T-helper 1 cell (primary cell): ENCODE data around the gene MXRA8.

Experiments
- DNase-seq, 5 donors: peaks; one replicate each; pipeline ENCODE4 v3.0.0-alpha.2; 2012 to 2020

Gene MXRA8

DNA sequence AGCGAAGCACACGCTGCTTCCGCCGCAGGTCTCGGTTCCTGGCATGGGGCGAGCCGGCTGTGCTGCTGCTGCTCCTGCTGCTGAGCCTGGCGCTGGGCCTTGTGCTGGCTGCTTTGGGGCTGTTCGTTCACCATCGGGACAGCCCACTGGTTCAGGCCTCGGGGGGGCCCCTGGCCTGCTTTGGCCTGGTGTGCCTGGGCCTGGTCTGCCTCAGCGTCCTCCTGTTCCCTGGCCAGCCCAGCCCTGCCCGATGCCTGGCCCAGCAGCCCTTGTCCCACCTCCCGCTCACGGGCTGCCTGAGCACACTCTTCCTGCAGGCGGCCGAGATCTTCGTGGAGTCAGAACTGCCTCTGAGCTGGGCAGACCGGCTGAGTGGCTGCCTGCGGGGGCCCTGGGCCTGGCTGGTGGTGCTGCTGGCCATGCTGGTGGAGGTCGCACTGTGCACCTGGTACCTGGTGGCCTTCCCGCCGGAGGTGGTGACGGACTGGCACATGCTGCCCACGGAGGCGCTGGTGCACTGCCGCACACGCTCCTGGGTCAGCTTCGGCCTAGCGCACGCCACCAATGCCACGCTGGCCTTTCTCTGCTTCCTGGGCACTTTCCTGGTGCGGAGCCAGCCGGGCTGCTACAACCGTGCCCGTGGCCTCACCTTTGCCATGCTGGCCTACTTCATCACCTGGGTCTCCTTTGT, 24.7 kb downstream of the MXRA8 start:
- no peak for DNase-seq

DNA sequence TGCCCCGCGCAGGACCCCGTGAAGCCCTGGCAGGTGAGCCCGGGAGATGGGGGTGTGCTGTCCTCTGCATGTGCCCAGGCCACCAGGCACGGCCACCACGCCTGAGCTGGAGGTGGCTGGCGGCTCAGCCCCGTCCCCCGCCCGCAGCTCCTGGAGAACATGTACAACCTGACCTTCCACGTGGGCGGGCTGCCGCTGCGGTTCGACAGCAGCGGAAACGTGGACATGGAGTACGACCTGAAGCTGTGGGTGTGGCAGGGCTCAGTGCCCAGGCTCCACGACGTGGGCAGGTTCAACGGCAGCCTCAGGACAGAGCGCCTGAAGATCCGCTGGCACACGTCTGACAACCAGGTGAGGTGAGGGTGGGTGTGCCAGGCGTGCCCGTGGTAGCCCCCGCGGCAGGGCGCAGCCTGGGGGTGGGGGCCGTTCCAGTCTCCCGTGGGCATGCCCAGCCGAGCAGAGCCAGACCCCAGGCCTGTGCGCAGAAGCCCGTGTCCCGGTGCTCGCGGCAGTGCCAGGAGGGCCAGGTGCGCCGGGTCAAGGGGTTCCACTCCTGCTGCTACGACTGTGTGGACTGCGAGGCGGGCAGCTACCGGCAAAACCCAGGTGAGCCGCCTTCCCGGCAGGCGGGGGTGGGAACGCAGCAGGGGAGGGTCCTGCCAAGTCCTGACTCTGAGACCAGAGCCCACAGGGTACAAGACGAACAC, 25.4 kb downstream of the MXRA8 start:
- DNase-seq: no peak

DNA sequence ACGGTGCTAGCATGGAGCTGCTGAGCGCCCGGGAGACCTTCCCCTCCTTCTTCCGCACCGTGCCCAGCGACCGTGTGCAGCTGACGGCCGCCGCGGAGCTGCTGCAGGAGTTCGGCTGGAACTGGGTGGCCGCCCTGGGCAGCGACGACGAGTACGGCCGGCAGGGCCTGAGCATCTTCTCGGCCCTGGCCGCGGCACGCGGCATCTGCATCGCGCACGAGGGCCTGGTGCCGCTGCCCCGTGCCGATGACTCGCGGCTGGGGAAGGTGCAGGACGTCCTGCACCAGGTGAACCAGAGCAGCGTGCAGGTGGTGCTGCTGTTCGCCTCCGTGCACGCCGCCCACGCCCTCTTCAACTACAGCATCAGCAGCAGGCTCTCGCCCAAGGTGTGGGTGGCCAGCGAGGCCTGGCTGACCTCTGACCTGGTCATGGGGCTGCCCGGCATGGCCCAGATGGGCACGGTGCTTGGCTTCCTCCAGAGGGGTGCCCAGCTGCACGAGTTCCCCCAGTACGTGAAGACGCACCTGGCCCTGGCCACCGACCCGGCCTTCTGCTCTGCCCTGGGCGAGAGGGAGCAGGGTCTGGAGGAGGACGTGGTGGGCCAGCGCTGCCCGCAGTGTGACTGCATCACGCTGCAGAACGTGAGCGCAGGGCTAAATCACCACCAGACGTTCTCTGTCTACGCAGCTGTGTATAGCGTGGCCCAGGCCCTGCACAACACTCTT, 26.2 kb downstream of the MXRA8 start:
- no peak for DNase-seq

DNA sequence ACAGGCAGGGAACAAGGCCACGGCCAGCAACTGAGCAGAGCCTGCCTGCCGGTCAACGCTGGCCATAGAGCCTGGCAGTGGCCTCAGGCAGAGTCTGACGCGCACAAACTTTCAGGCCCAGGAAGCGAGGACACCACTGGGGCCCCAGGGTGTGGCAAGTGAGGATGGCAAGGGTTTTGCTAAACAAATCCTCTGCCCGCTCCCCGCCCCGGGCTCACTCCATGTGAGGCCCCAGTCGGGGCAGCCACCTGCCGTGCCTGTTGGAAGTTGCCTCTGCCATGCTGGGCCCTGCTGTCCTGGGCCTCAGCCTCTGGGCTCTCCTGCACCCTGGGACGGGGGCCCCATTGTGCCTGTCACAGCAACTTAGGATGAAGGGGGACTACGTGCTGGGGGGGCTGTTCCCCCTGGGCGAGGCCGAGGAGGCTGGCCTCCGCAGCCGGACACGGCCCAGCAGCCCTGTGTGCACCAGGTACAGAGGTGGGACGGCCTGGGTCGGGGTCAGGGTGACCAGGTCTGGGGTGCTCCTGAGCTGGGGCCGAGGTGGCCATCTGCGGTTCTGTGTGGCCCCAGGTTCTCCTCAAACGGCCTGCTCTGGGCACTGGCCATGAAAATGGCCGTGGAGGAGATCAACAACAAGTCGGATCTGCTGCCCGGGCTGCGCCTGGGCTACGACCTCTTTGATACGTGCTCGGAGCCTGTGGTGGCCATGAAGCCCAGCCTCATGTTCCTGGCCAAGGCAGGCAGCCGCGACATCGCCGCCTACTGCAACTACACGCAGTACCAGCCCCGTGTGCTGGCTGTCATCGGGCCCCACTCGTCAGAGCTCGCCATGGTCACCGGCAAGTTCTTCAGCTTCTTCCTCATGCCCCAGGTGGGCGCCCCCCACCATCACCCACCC, 27.0 kb downstream of the MXRA8 start, which contains the start of gene TAS1R3:
TSS of gene TAS1R3 (plus strand) at position 213 of the 898 bp plus-strand sequence. CDS start at position 279, 66 bp downstream.
- no peak for DNase-seq

DNA sequence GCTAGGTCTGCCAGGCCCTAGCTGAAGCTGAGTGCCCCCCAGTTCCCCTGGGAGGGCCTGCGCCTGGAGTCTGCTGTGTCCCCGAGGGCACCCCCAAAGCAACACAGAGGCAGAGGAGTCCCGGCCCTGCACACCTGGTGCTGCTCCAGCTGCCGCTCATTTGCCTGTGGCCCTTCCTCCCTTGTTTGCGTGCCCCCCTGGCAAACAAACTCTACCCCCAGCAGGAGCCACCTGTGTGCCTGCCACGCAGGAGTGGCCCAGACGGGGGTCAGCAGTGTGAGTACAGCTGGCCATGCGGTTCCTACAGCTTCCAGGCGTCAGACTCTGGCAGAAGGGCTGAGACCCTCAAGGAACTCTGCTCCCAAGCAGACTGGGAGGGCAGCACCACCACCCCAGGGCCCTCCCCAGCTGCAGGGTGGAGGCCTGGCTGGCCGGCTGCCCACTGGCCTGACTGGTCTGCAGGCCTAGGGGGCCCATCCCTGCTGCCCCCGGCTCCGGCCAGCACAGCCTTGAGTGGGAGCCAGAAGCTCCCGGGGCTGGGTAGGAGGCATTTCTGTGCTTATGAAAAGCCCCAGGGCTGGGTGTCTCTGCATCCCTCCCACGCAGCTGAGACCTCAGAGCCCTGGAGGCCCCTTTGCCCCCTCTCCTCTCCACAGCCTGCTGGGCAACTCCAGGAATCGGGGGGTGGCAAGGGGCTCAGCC, 27.8 kb downstream of the MXRA8 start:
- no peak for DNase-seq

DNA sequence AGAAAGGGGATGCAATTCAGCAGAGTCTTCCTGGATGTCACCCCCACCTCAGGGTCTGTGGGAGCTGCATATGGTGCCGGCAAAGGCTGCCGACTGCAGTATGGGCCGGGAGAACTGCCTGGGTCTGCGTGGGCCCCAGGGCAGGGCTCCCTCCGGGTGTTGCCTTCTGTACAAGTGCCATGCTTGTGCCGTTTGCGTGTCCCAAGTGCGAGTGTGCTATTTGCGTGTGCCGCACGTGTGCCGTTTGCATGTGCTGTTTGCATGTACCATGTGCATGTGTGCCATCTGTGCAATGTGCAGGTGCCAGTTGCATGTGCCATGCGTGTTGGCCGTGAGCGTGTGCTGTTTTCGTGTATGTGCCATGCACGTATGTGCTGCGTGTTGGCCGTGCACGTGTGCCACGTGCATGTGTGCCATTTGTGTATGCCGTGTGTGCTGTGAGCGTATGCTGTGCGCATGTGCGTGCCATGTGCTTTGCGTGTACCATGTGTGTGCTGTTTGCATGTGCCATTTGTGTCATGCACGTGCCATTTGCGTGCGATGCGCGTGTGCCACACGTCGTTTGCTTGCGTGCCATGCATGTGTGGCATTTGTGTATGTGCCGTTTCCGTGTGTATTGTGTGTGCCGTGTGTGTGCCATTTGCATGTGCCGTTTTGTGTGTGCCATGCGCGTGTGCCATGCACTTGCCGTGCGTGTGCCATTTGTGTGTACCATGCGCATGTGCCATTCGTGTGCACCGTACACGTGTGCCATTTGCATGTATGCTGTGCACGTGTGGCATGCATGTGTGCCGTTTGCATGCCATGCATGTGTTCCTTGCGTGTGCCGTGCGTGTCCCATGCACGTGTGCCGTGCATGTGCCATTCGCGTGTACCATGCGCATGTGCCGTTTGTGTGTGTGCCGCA, 28.8 kb downstream of the MXRA8 start:
- DNase-seq: no peak

DNA sequence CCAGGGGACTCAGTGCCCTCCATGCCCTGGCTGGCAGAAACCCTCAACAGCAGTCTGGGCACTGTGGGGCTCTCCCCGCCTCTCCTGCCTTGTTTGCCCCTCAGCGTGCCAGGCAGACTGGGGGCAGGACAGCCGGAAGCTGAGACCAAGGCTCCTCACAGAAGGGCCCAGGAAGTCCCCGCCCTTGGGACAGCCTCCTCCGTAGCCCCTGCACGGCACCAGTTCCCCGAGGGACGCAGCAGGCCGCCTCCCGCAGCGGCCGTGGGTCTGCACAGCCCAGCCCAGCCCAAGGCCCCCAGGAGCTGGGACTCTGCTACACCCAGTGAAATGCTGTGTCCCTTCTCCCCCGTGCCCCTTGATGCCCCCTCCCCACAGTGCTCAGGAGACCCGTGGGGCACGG, 30.1 kb downstream of the MXRA8 start:
- DNase-seq: no peak

DNA sequence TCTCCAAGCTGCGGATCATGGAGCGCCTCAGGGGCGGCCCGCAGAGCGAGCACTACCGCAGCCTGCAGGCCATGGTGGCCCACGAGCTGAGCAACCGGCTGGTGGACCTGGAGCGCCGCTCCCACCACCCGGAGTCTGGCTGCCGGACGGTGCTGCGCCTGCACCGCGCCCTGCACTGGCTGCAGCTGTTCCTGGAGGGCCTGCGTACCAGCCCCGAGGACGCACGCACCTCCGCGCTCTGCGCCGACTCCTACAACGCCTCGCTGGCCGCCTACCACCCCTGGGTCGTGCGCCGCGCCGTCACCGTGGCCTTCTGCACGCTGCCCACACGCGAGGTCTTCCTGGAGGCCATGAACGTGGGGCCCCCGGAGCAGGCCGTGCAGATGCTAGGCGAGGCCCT, 31.1 kb downstream of the MXRA8 start:
- DNase-seq: no peak

DNA sequence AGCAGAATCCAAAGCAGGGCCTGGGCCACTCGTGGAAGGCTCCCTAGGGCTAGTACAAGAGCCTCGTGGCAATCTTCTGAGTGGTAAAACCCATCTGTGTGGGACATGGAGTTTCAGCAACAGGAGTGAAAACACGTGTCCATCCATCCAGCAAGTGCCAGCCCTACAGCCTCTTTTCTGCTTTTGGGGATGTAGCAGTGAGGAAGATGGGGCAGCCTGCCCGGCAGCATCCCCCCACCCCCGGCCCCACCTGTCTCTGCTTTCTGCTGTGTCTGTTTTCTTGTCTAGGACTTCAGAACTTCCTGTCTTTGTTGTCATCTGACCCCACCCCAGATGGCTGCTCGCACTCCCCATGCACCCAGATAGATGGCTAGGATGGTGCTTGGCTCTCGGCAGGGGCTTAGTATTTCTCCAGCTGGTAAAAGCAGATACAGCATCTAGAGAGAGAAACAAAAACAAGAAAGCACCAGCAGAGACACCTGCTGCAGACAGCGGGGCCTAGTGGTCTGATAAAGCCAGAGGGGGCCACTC, 32.2 kb downstream of the MXRA8 start:
- no peak for DNase-seq

DNA sequence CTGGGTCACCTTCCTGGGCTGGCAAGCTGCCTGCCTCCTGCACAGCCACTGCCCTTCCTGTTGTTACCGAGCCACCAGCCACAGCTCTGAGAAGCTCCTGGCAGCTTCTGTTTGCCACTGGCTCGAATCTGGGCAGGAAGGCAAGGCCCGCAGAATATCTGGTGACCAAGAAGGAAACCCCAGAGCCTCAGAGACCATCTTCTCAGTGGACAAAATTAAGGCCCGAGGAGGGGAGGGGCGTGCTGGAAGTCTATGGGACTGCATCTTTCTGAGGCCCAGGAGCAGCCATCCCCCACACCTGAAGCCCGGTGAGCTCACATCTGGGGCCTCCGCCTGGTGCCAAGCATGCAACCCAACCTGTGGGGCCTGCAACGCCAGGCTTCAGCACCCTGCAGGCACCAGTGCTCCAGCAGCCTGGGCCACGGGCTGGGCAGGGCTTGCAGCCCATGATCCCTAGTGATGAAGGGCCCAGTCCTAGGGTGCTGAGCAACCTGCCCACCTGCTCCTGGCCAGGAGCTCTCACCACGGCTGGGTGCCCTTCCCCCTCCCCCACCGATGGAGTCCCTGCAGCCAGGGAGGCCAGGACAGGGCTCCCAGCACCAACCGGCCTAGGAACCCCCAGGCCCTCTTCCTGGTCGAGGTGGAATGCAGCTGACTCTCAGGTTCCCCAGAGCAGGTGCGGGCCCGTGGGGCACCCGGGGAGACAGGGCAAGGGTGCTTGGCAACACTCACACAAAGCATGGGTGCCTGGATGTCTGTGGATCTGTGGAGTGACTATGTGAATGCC, 32.9 kb downstream of the MXRA8 start:
- no peak for DNase-seq

DNA sequence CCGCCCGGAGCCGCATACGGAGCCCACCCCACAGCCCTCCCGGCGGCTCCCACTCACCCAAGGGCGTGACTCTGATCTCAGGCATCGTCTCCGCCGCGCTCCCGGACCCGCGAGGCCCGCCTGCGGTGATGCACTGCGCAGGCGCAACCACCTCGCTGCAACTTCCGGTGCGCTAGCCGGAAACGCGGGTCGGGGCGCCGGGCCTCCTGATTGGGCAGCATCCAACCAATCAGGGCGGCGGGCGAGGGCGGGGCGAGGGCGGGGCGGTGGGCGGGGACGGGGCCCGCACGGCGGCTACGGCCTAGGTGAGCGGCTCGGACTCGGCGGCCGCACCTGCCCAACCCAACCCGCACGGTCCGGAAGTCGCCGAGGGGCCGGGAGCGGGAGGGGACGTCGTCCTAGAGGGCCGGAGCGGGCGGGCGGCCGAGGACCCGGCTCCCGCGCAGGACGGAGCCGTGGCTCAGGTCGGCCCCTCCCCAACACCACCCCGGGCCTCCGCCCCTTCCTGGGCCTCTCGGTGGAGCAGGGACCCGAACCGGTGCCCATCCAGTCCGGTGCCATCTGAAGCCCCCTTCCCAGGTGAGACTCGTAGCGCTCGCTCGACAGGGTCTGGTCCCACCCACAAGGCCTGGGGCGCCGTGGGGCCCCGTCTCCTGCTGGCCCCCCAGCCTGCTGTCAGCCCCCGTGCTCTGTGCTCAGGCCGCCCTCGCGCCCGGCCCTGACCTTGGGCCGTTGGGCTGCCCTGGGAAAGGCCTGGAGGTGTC, 33.6 kb downstream of the MXRA8 start, which contains the start of the genes CPTP and INTS11:
TSS of gene CPTP (plus strand) at position 279 of the 764 bp plus-strand sequence. CDS start 2,109 bp downstream, outside the sequence.
TSS of gene INTS11 (minus strand) at position 137 of the 764 bp plus-strand sequence. CDS start at position 85, 52 bp downstream.
- peak; percentile 92 to 96 (median 95) for DNase-seq

DNA sequence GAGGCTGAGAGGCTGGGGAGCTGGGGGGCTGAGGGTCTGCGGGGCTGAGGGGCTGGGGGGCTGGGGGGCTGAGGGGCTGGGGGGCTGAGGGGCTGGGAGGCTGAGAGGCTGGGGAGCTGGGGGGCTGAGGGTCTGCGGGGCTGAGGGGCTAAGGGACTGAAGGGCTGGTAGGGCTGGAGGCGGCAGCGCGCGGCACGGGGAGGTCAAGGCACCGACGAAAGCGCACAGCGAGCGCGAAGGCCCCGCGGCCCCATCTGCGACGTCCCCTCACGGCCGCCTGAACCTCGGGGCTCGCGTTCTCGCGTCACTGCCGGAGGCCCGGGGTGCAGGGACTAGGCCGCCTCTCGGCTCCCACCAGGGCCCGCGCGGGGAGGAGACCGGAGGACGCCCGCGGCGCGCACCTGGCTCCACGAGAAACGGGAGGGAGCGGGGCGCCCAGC, 34.3 kb downstream of the MXRA8 start:
- no peak for DNase-seq

DNA sequence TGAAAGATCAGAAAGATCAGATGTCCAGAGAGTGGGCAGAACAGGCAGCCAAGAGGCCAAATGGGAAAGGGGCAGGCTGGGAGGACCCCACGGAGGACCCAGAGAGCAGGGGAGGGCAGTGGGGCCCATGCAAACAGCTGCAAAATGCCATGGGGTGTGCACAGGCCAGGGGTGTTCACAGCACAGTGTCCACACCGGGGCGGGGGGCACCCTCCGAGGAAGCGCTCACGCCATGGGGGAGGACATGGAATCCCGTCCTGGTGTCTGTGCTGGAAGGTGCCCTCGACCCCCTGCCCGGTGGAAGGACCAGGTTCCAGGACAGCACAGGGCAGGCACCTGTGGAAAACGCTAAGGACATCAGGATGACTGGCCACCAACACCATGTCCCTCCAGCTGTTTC, 35.4 kb downstream of the MXRA8 start:
- no peak for DNase-seq

DNA sequence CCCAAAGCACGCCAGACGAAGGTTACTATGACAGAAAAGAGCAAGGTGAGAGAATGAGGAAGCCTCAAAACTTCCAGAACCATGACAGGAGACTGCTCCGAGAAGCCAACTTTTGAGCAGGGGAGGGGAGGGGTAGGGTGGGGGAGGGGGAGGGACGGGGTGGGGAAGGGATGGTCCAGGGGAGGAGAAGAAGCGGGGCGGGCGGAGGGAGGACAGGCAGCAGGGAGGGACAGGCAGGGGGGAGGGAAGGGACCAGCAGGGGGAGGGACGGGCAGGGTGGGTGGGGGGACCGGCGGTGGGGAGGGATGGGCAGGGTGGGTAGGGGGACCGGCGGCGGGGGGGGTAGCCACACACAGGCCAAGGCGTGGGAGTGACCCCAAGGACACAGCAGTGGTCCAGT, 35.9 kb downstream of the MXRA8 start:
- no peak for DNase-seq

DNA sequence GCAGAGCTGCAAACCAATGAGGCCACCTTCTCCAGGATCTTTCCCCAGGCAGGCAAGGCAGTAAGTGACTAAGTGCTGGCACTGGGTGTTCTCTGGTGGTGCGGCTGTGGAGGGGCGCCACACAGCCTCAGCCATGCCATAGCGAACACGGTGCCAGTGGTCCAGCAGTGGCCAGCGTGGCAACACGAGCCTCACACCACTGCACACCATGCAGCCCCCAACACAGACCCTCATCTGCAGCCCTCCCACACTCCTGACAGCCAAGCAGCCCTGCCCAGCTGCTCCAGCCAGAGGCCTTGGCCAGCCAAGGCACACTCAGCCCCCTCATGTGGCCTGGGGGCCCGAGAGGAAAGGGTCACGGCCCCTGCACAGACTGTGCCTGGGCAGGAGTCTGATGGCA, 36.9 kb downstream of the MXRA8 start:
- DNase-seq: no peak

DNA sequence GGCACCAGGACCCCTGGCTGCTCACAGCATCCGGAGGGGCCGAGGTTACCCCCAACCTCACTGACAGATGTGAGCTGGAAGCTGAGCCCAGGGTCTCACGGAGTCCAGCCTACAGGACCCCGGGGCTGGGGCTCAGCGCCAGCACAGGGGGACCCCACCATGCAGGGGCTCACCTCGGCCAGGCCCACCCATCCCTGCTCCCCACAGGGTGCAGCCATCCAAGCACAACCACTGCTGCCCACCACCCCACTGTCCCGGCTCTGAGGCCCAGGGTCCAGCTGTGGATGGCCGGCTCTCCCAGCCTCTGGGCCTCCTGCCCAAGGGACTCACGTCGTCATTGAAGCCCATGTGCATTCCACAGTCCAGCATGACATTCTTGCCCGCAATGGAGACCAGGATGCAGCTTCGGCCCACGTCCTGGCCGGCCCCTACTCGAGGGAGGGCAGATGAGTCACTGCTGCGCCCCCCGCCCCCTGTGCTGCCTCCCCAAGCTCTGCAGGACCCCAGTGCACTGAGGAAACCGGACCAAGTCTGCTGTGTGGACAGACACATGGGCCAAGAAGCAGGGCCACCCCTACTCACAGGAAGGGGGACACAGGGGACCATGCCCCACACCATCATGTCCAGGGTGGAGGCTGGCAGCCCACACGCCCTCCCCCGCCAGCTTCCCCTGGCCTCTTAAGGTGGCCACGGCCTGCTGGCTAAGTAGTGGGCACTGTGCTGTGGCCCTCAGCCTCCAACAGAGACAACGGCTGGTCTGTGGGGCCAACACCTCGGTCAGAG, 37.5 kb downstream of the MXRA8 start:
- no peak for DNase-seq

DNA sequence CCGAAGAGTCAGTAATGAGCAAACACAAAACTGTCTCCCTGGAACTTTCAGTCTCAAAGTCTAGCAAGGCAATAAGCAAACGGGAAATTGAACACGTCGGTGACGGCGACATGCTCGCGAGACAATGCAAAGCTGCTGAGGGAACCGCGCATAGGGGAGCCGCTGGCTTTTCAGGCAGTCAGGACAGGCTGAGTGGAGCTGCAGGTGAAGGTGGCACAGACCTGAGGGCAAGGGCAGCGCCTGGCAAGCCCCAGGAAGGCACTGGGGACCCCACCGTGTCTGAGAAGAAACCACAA, 38.8 kb downstream of the MXRA8 start:
- DNase-seq: no peak
